ENCODE measurements around the gene INSRR.

DNA sequence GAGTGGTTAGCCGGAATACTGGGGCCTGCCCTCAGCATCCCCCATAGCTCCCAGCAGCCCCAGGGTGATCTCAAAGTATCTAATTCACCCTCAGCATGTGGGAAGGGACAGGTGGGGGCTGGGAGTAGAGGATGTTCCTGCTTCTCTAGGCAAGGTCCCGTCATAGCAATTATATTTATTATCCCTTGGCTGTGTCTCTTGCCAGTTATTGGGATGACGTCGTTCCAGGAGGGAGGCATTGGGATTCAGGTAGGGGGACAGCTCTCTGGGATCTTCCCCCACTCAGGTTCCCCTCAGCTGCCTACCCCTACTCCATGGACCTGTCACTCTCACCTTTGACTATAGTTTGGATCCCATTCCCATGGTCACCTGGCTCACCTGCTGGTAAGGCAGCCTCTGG is 22.7 kb upstream of the INSRR start:
- TF ChIP-seq, protein P1, sequence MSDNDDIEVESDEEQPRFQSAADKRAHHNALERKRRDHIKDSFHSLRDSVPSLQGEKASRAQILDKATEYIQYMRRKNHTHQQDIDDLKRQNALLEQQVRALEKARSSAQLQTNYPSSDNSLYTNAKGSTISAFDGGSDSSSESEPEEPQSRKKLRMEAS (IDR thresholded peaks at IDR 0.05) = no peak
- TF ChIP-seq EGR1 (IDR thresholded peaks at IDR 0.05) = no peak
- TF ChIP-seq, protein P2, sequence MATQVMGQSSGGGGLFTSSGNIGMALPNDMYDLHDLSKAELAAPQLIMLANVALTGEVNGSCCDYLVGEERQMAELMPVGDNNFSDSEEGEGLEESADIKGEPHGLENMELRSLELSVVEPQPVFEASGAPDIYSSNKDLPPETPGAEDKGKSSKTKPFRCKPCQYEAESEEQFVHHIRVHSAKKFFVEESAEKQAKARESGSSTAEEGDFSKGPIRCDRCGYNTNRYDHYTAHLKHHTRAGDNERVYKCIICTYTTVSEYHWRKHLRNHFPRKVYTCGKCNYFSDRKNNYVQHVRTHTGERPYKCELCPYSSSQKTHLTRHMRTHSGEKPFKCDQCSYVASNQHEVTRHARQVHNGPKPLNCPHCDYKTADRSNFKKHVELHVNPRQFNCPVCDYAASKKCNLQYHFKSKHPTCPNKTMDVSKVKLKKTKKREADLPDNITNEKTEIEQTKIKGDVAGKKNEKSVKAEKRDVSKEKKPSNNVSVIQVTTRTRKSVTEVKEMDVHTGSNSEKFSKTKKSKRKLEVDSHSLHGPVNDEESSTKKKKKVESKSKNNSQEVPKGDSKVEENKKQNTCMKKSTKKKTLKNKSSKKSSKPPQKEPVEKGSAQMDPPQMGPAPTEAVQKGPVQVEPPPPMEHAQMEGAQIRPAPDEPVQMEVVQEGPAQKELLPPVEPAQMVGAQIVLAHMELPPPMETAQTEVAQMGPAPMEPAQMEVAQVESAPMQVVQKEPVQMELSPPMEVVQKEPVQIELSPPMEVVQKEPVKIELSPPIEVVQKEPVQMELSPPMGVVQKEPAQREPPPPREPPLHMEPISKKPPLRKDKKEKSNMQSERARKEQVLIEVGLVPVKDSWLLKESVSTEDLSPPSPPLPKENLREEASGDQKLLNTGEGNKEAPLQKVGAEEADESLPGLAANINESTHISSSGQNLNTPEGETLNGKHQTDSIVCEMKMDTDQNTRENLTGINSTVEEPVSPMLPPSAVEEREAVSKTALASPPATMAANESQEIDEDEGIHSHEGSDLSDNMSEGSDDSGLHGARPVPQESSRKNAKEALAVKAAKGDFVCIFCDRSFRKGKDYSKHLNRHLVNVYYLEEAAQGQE (IDR thresholded peaks at IDR 0.05; ENCODE audit: low read depth) = no peak
